ENCODE results near the gene CEMIP. TPM values are rescaled to one million over a fixed set of nuclear protein-coding genes. Genes with fewer than 3 reads are reported as not detected.

Gene CEMIP
- total and polyA plus RNA-seq, 2 experiments from 2014 or later: 0.27 to 2.1 TPM

DNA sequence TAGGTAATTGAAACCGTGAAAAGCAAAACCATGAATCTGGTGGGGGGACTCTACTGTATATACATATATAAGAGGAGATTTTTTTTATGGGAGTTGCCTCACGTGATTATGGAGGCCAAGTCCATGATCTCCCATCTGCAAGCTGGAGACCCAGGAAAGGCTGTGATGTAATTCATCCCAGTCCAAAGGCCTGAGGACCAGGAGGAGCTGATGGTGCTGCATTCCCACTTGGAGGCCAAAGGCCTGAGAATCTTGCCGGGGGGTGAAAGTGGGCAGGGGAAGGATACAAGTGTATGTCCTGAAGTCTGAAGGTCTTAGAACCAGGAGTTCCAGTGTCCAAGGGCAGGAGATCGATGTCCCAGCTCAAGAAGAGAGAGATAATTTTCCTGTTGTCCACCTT lies 37.1 kb upstream of the CEMIP start:
- Histone ChIP-seq H3K36me3 (ENCODE audit: insufficient read depth) (no peaks in the 10 kb centered on the region; the same call in 1 of the 2 replicates), H3K9me2 (ENCODE audit: insufficient read depth) (peaks cover 15% of the 10 kb centered on the region; the same call in 1 of the 2 replicates), H3K4me3 (no peak overlapping the region), H3K27ac (ENCODE audit: low read depth) (no peak overlapping the region), H2AFZ (no peak overlapping the region), H3K4me1 (ENCODE audit: insufficient read depth) (peaks cover 16% of the 10 kb centered on the region), H3K4me2 (no peak overlapping the region), H4K20me1 (replicated peaks; ENCODE audit: insufficient read depth) (no peaks in the 10 kb centered on the region), H3K27me3 (ENCODE audit: insufficient read depth) (no peaks in the 10 kb centered on the region), H3F3A (replicated peaks; ENCODE audit: low read depth) (no peaks in the 10 kb centered on the region), H3K79me2 (replicated peaks; ENCODE audit: insufficient read depth) (peaks cover 15% of the 10 kb centered on the region)
- ATAC-seq: no peak
- H3K27ac Mint-ChIP-seq: no peak overlapping the region
- peaks cover 4% of the 10 kb centered on the region; the same call in 2 of the 3 replicates for H3K36me3 Mint-ChIP-seq (ENCODE audit: low read depth)
- H3K4me3 Mint-ChIP-seq: no peak overlapping the region
- peaks cover 9% of the 10 kb centered on the region for H3K27me3 Mint-ChIP-seq (ENCODE audit: insufficient read depth, low read depth, poor library complexity)
- DNase-seq (ENCODE audit: low spot score): no peak
- no peak for TF ChIP-seq EZH2 (IDR thresholded peaks at IDR 0.05; ENCODE audit: low read depth, unreplicated experiment)
- TF ChIP-seq ZNF331 (CRISPR knock-in tag; IDR thresholded peaks at IDR 0.05; ENCODE audit: low read depth): no peak
- no peak for TF ChIP-seq CTCF (conservative IDR thresholded peaks at IDR 0.05; ENCODE audit: low read depth in 2 of 2)
- no peak for TF ChIP-seq EZH2phosphoT487 (IDR thresholded peaks at IDR 0.05; ENCODE audit: unreplicated experiment)
- peaks cover 2% of the 10 kb centered on the region; the same call in 1 of the 3 replicates for H3K9me3 Mint-ChIP-seq
- H3K4me1 Mint-ChIP-seq: peaks cover 31% of the 10 kb centered on the region

- Histone ChIP-seq H4K20me1 (replicated peaks; ENCODE audit: insufficient read depth) (no peaks in the 10 kb centered on the region), H2AFZ (no peak overlapping the region), H3K36me3 (ENCODE audit: insufficient read depth) (no peaks in the 10 kb centered on the region; the same call in 1 of the 2 replicates), H3K4me1 (ENCODE audit: insufficient read depth) (peaks cover 26% of the 10 kb centered on the region), H3K27me3 (ENCODE audit: insufficient read depth) (no peaks in the 10 kb centered on the region), H3K4me2 (0 out of 2 replicates have a peak overlapping the region, but pooled peaks have one; percentile 21), H3K4me3 (no peak overlapping the region), H3F3A (replicated peaks; ENCODE audit: low read depth) (no peaks in the 10 kb centered on the region), H3K27ac (ENCODE audit: low read depth) (no peak overlapping the region), H3K9me2 (ENCODE audit: insufficient read depth) (peaks cover 15% of the 10 kb centered on the region; the same call in 1 of the 2 replicates), H3K79me2 (replicated peaks; ENCODE audit: insufficient read depth) (peaks cover 17% of the 10 kb centered on the region)
- peaks cover 41% of the 10 kb centered on the region for H3K4me1 Mint-ChIP-seq
- peaks cover 2% of the 10 kb centered on the region; the same call in 1 of the 3 replicates for H3K9me3 Mint-ChIP-seq
- DNase-seq (ENCODE audit: low spot score) (no peak), ATAC-seq (no peak)
- no peak for TF ChIP-seq CTCF (conservative IDR thresholded peaks at IDR 0.05; ENCODE audit: low read depth in 2 of 2)
- no peak overlapping the region for H3K27ac Mint-ChIP-seq
- H3K27me3 Mint-ChIP-seq (ENCODE audit: insufficient read depth, low read depth, poor library complexity): peaks cover 7% of the 10 kb centered on the region
- H3K4me3 Mint-ChIP-seq: no peak overlapping the region
- H3K36me3 Mint-ChIP-seq (ENCODE audit: low read depth): peaks cover 4% of the 10 kb centered on the region; the same call in 2 of the 3 replicates
Observed at GRCh38 chr15:80743189-80743833, 35.9 kb upstream of the CEMIP start.
